GM13976 (cell line): ENCODE measurements around the gene ARHGAP42.

Source experiments
- DNase-seq: peaks from one replicate; pipeline ENCODE4 v3.0.0; 2012; ENCODE audit warnings: low spot score
- in situ Hi-C: fragments of 300-500 bp; cut with MboI; formaldehyde crosslinking; loops from one replicate; pipeline ENCODE4 v1.12.0; 2022; ENCODE audit warnings: low sequenced_read_pairs, mixed read lengths, inconsistent platforms; ENCODE audit not compliant: unreplicated experiment
- TF ChIP-seq, protein P1 (sequence below): IDR thresholded peaks from 2 replicates; pipeline ENCODE4 v1.5.1; 2012; ENCODE audit warnings: borderline replicate concordance, mild to moderate bottlenecking; ENCODE audit not compliant: insufficient read depth; ENCODE audit errors: extremely low read depth, missing control alignments, control extremely low read depth

Gene ARHGAP42

GRCh38 chr11:100905684-100906083 lies 218.6 kb downstream of the ARHGAP42 start:
- TF ChIP-seq, protein P1, sequence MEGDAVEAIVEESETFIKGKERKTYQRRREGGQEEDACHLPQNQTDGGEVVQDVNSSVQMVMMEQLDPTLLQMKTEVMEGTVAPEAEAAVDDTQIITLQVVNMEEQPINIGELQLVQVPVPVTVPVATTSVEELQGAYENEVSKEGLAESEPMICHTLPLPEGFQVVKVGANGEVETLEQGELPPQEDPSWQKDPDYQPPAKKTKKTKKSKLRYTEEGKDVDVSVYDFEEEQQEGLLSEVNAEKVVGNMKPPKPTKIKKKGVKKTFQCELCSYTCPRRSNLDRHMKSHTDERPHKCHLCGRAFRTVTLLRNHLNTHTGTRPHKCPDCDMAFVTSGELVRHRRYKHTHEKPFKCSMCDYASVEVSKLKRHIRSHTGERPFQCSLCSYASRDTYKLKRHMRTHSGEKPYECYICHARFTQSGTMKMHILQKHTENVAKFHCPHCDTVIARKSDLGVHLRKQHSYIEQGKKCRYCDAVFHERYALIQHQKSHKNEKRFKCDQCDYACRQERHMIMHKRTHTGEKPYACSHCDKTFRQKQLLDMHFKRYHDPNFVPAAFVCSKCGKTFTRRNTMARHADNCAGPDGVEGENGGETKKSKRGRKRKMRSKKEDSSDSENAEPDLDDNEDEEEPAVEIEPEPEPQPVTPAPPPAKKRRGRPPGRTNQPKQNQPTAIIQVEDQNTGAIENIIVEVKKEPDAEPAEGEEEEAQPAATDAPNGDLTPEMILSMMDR, result no peak
- DNase-seq, result no peak
- in situ Hi-C loops, result no loop called here

GRCh38 chr11:100908746-100909145 lies 221.7 kb downstream of the ARHGAP42 start:
- in situ Hi-C loops, result no loop called here
- no peak for DNase-seq
- TF ChIP-seq, protein P1, result no peak

- DNase-seq, result peak; percentile 36
- in situ Hi-C loops, result no loop called here
- TF ChIP-seq, protein P1, result no peak
Observed at GRCh38 chr11:100910808-100911207, 223.7 kb downstream of the ARHGAP42 start.

- TF ChIP-seq, protein P1, result no peak
Observed at GRCh38 chr11:100914415-100915110, 227.5 kb downstream of the ARHGAP42 start.

GRCh38 chr11:100918551-100919500 lies 231.7 kb downstream of the ARHGAP42 start:
- DNase-seq, result no peak
- in situ Hi-C loops, result no loop called here
- TF ChIP-seq, protein P1, result no peak

More at GRCh38 chr11:100914415-100915110, 227.5 kb downstream of the ARHGAP42 start:
- DNase-seq, result no peak
- in situ Hi-C loops, result no loop called here

- in situ Hi-C loops, result loop anchor here (10.0 kb wide), 1 partner anchor 346 kb away; no protein-coding TSS in a partner anchor
- DNase-seq, result no peak
- TF ChIP-seq, protein P1, result no peak
Observed at GRCh38 chr11:100920593-100920992, 233.5 kb downstream of the ARHGAP42 start.
